NOMO-1 treated with dmso at 0.1 percent for 144 hours (cell line): ENCODE measurements around the gene FKBP14.
"Not testable (repeated sequence)": the region's sequence is repeated elsewhere in the genome, so short reads cannot be mapped to it uniquely, and the experiment has no call there.

Experiments
- DNase-seq: peaks from one replicate; lab custom pipeline; 2025; ENCODE audit not compliant: unreplicated experiment; lab: John Stamatoyannopoulos, UW

FKBP14 gene

DNA sequence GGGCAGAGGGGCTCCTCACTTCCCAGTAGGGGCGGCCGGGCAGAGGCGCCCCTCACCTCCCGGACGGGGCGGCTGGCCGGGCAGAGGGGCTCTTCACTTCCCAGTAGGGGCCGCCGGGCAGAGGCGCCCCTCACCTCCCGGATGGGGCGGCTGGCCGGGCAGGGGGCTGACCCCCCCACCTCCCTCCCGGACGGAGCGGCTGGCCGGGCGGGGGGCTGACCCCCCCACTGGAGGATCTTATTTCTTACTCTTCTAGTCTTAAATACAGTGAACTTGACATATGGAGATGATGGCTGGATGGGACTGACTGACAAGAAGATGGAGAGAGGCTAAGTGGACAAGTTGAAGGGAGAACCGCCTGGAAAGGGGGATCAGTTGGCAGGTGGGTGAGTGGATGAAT, 64.9 kb downstream of the FKBP14 start:
- DNase-seq = not testable (repeated sequence)
